WTC11 (cell line): ENCODE results near the gene PHYHD1. TPM values are rescaled to one million over a fixed set of nuclear protein-coding genes. Genes with fewer than 3 reads are reported as not detected.
"Not testable (repeated sequence)": the region's sequence is repeated elsewhere in the genome, so short reads cannot be mapped to it uniquely, and the experiment has no call there.

Experiments
- ATAC-seq: fragments of 200-7000 bp; cut with Tn5 transposase; 2 replicates; pipeline ENCODE4 v1.10.0; 2021; ENCODE audit warnings: mild to moderate bottlenecking, moderate library complexity
- CTCF ChIA-PET: fragments of 300-600 bp; sonication (Branson Sonifier 250); formaldehyde crosslinking; loops from one replicate; lab custom pipeline; 2021; ENCODE audit warnings: antibody characterized with exemption; lab: Charles Lee
- POLR2A ChIA-PET: fragments of 350-600 bp; sonication (Branson Sonifier 250); formaldehyde crosslinking; loops from one replicate; lab custom pipeline; 2021; ENCODE audit warnings: antibody characterized with exemption; lab: Charles Lee
- DNase-seq: peaks from one replicate; pipeline ENCODE4 v3.0.0; 2021; ENCODE audit warnings: low spot score
- H3K27ac Mint-ChIP-seq: 2 replicates; pipeline ENCODE4 v1.8.0; 2021; ENCODE audit warnings: mixed read lengths
- H3K27me3 Mint-ChIP-seq: 2 replicates; pipeline ENCODE4 v1.8.0; 2021; ENCODE audit warnings: low read depth, mild to moderate bottlenecking, moderate library complexity, mixed read lengths
- H3K36me3 Mint-ChIP-seq: 2 replicates; pipeline ENCODE4 v1.8.0; 2021; ENCODE audit warnings: mixed read lengths
- H3K4me1 Mint-ChIP-seq: 2 replicates; pipeline ENCODE4 v1.8.0; 2022; ENCODE audit warnings: mixed read lengths
- H3K4me3 Mint-ChIP-seq: 2 replicates; pipeline ENCODE4 v1.8.0; 2021; ENCODE audit warnings: mild to moderate bottlenecking, moderate library complexity, mixed read lengths
- H3K9me3 Mint-ChIP-seq: 2 replicates; pipeline ENCODE4 v1.8.0; 2021; ENCODE audit warnings: mixed read lengths
- EMX1 ChIP-seq: fragments of 250-450 bp; sonication (Bioruptor Pico); IDR thresholded peaks from 2 replicates; pipeline ENCODE4 v1.8.0; 2021; ENCODE audit warnings: mild to moderate bottlenecking
- GRHL2 ChIP-seq: fragments of 250-450 bp; sonication (Bioruptor Pico); IDR thresholded peaks from 2 replicates; pipeline ENCODE4 v1.8.0; 2022; ENCODE audit warnings: mild to moderate bottlenecking, moderate library complexity; ENCODE audit not compliant: insufficient replicate concordance, severe bottlenecking
- NFE2L1 ChIP-seq: sonication (generic); formaldehyde crosslinking; IDR thresholded peaks from 2 replicates; pipeline ENCODE4 v1.8.1; 2023; ENCODE audit warnings: missing genetic modification reagents
- SMAD3 ChIP-seq: sonication (generic); formaldehyde crosslinking; IDR thresholded peaks from 2 replicates; pipeline ENCODE4 v1.8.0; 2022; ENCODE audit warnings: missing genetic modification reagents, mild to moderate bottlenecking, borderline replicate concordance
- SP1 ChIP-seq: sonication (generic); formaldehyde crosslinking; conservative IDR thresholded peaks from 2 replicates; pipeline ENCODE4 v1.8.1; 2022; ENCODE audit warnings: missing genetic modification reagents
- TP53 ChIP-seq: sonication (generic); formaldehyde crosslinking; IDR thresholded peaks from 2 replicates; pipeline ENCODE4 v1.8.1; 2023; ENCODE audit warnings: mild to moderate bottlenecking, missing genetic modification reagents
- ZNF138 ChIP-seq: sonication (generic); formaldehyde crosslinking; conservative IDR thresholded peaks from 2 replicates; pipeline ENCODE4 v1.8.1; 2022; ENCODE audit warnings: mild to moderate bottlenecking, moderate library complexity, missing genetic modification reagents
- total RNA-seq: library from RNA; stranded (reverse); gene quantifications from 3 replicates; pipeline ENCODE4 v1.2.3, GENCODE V29; 2021
- TF ChIP-seq, protein P1 (sequence below): sonication (generic); formaldehyde crosslinking; IDR thresholded peaks from 2 replicates; pipeline ENCODE4 v1.8.1; 2022; ENCODE audit warnings: low read depth, missing genetic modification reagents, borderline replicate concordance
- TF ChIP-seq, protein P2 (sequence below): sonication (generic); formaldehyde crosslinking; IDR thresholded peaks from 2 replicates; pipeline ENCODE4 v1.8.0; 2022; ENCODE audit warnings: mild to moderate bottlenecking, missing genetic modification reagents
- TF ChIP-seq, protein P3 (sequence below): sonication (generic); formaldehyde crosslinking; IDR thresholded peaks from 2 replicates; pipeline ENCODE4 v1.8.1; 2023; ENCODE audit warnings: mild to moderate bottlenecking, missing genetic modification reagents
- TF ChIP-seq, protein P4 (sequence below): fragments of 200-600 bp; IDR thresholded peaks from 2 replicates; pipeline ENCODE4 v1.8.0; 2022; ENCODE audit warnings: antibody characterized with exemption
- TF ChIP-seq, protein P5 (sequence below): sonication (generic); formaldehyde crosslinking; IDR thresholded peaks from 2 replicates; pipeline ENCODE4 v1.8.1; 2023; ENCODE audit warnings: mild to moderate bottlenecking, missing genetic modification reagents, moderate library complexity
- TF ChIP-seq, protein P6 (sequence below): sonication (generic); formaldehyde crosslinking; IDR thresholded peaks from 2 replicates; pipeline ENCODE4 v1.8.1; 2022; ENCODE audit warnings: missing genetic modification reagents, borderline replicate concordance
- TF ChIP-seq, protein P7 (sequence below): fragments of 250-450 bp; sonication (Bioruptor Pico); IDR thresholded peaks from 2 replicates; pipeline ENCODE4 v1.9.0; 2021; ENCODE audit warnings: mild to moderate bottlenecking

PHYHD1 gene
- total RNA-seq, 1 experiment from 2014 or later = 14.6 TPM

DNA sequence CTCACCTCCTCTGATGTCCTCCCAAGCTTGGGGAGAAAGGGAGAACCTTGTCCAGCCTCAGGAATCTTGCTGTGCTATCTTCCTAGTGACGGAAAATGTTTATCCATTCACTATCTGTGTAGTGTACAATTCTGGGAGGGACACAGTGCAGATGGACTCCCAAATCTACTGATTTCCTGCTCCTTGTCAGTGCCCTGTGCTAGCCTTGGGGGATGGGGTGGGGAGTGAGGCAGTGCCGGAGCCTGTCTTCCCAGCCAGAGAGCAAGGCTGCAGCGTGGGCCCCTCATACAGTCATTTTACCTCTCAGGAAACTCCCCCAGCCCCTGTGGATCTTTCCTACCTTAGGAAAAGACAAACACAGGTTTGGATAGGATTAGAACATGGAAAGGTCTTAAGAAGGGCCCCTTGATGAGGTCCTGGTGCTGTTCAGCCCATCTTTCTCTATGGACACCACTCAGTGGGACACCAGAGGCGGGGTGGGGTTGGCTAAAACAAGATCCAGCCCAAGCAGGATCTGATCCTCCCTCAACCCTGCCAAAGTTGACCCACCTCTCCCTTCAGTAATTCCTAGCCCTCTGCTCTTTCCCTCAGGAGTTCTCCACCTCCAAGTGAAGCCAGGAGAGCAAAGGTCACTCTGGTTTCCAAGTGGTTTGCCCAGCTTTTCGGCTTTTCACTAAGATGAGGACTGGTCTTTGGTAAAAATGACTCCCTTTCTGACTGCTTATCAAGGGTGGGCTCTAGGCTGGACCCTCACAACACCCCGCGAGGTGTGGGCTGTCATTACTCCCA lies 23.2 kb downstream of the PHYHD1 start:
- Mint-ChIP-seq H3K27ac (peak overlapping the region; percentile 25; the same call in 1 of the 2 replicates), H3K4me3 (no peak overlapping the region), H3K9me3 (no peaks in the 10 kb centered on the region)
- DNase-seq = no peak
- POLR2A ChIA-PET = no interaction called here
- CTCF ChIA-PET = interaction anchor here (1.6 kb wide), 1 partner anchor 15 kb away, joined by 4 read pairs; no protein-coding TSS in a partner anchor
- TF ChIP-seq, protein P1, sequence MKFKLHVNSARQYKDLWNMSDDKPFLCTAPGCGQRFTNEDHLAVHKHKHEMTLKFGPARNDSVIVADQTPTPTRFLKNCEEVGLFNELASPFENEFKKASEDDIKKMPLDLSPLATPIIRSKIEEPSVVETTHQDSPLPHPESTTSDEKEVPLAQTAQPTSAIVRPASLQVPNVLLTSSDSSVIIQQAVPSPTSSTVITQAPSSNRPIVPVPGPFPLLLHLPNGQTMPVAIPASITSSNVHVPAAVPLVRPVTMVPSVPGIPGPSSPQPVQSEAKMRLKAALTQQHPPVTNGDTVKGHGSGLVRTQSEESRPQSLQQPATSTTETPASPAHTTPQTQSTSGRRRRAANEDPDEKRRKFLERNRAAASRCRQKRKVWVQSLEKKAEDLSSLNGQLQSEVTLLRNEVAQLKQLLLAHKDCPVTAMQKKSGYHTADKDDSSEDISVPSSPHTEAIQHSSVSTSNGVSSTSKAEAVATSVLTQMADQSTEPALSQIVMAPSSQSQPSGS = no peak
- no peak for TF ChIP-seq NFE2L1 (CRISPR knock-in tag)
- TF ChIP-seq, protein P2, sequence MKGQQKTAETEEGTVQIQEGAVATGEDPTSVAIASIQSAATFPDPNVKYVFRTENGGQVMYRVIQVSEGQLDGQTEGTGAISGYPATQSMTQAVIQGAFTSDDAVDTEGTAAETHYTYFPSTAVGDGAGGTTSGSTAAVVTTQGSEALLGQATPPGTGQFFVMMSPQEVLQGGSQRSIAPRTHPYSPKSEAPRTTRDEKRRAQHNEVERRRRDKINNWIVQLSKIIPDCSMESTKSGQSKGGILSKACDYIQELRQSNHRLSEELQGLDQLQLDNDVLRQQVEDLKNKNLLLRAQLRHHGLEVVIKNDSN = no peak
- TF ChIP-seq SP1 (CRISPR knock-in tag) = no peak
- no peak for TF ChIP-seq GRHL2 (CRISPR knock-in tag)
- TF ChIP-seq EMX1 = no peak
- TF ChIP-seq, all 79 proteins: peak for 0
- peaks cover 11% of the 10 kb centered on the region for H3K4me1 Mint-ChIP-seq
- ATAC-seq = no peak
- H3K36me3 Mint-ChIP-seq = peaks cover 9% of the 10 kb centered on the region
- H3K27me3 Mint-ChIP-seq = no peaks in the 10 kb centered on the region

DNA sequence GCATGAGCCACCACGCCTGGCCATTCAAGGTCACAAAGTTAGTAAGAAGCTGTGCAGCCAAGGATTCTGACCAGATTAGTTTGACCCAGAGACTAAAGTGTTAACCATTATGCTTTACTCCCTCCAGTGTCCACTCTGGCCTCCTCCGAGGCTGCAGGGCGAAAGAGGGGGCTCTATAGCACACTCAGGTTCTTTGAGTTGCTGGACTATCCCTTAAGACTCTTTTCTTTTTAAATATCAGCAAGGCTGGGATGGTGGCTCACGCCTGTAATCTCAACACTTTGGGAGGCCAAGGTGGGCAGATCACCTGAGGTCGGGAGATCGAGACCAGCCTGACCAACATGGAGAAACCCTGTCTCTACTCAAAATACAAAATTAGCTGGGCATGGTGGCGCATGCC lies 24.2 kb downstream of the PHYHD1 start:
- H3K4me3 Mint-ChIP-seq, POLR2A ChIA-PET: not testable (repeated sequence)

DNA sequence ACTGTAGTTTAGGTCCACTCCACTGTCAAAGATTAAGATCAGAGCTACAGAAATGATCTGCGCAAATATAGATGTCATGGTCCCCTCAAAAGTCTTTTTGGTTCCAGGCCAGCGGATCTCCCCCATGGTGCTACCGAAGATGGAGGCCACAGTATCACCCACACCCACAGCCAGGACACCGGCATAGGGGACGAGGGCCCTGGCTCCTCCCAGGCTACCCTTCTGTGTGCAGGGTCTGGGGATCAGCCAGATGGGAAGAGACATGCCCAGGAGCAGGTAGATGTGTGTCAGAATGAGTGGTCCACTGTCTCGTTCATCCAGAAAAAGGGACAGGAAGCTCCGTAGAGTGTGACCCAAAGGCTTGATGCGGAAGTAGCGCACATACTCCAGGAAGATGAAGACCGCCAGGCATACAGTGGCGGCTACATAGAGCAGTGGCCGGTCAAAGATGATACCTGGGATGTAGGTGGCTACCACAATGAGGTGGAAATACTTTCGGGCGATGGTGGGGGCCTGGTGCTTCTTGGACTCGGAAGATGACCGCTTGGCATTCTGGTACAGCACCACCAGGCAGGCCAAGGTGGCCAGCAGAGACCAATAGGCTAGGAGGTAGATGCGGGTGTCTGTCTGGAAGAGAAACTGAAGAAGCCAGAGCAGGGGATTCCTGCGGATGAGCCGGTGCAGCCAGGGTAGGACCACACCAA lies 25.2 kb downstream of the PHYHD1 start:
- ATAC-seq (no peak), DNase-seq (no peak)
- Mint-ChIP-seq H3K27ac (peak overlapping the region; percentile 60; the same call in 1 of the 2 replicates), H3K9me3 (no peaks in the 10 kb centered on the region), H3K4me1 (peaks cover 11% of the 10 kb centered on the region), H3K27me3 (no peaks in the 10 kb centered on the region), H3K4me3 (peak overlapping the region; percentile 97), H3K36me3 (peaks cover 9% of the 10 kb centered on the region)
- ChIA-PET POLR2A (no interaction called here), CTCF (interaction anchor here (1.1 kb wide), 1 partner anchor 127 kb away, joined by 3 read pairs; the partner anchor contains the start of gene ENDOG)
- no peak for TF ChIP-seq EMX1
- TF ChIP-seq, protein P3, sequence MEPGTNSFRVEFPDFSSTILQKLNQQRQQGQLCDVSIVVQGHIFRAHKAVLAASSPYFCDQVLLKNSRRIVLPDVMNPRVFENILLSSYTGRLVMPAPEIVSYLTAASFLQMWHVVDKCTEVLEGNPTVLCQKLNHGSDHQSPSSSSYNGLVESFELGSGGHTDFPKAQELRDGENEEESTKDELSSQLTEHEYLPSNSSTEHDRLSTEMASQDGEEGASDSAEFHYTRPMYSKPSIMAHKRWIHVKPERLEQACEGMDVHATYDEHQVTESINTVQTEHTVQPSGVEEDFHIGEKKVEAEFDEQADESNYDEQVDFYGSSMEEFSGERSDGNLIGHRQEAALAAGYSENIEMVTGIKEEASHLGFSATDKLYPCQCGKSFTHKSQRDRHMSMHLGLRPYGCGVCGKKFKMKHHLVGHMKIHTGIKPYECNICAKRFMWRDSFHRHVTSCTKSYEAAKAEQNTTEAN (CRISPR knock-in tag) = no peak
- TF ChIP-seq TP53 (CRISPR knock-in tag) = no peak
- no peak for TF ChIP-seq NFE2L1 (CRISPR knock-in tag)
- TF ChIP-seq, protein P4, sequence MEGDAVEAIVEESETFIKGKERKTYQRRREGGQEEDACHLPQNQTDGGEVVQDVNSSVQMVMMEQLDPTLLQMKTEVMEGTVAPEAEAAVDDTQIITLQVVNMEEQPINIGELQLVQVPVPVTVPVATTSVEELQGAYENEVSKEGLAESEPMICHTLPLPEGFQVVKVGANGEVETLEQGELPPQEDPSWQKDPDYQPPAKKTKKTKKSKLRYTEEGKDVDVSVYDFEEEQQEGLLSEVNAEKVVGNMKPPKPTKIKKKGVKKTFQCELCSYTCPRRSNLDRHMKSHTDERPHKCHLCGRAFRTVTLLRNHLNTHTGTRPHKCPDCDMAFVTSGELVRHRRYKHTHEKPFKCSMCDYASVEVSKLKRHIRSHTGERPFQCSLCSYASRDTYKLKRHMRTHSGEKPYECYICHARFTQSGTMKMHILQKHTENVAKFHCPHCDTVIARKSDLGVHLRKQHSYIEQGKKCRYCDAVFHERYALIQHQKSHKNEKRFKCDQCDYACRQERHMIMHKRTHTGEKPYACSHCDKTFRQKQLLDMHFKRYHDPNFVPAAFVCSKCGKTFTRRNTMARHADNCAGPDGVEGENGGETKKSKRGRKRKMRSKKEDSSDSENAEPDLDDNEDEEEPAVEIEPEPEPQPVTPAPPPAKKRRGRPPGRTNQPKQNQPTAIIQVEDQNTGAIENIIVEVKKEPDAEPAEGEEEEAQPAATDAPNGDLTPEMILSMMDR = no peak
- TF ChIP-seq, protein P2 = no peak
- TF ChIP-seq, protein P5, sequence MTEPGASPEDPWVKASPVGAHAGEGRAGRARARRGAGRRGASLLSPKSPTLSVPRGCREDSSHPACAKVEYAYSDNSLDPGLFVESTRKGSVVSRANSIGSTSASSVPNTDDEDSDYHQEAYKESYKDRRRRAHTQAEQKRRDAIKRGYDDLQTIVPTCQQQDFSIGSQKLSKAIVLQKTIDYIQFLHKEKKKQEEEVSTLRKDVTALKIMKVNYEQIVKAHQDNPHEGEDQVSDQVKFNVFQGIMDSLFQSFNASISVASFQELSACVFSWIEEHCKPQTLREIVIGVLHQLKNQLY (CRISPR knock-in tag) = no peak
- TF ChIP-seq, protein P6, sequence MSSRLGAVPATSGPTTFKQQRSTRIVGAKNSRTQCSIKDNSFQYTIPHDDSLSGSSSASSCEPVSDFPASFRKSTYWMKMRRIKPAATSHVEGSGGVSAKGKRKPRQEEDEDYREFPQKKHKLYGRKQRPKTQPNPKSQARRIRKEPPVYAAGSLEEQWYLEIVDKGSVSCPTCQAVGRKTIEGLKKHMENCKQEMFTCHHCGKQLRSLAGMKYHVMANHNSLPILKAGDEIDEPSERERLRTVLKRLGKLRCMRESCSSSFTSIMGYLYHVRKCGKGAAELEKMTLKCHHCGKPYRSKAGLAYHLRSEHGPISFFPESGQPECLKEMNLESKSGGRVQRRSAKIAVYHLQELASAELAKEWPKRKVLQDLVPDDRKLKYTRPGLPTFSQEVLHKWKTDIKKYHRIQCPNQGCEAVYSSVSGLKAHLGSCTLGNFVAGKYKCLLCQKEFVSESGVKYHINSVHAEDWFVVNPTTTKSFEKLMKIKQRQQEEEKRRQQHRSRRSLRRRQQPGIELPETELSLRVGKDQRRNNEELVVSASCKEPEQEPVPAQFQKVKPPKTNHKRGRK = no peak
- TF ChIP-seq SMAD3 (CRISPR knock-in tag) = no peak
- no peak for TF ChIP-seq ZNF138 (CRISPR knock-in tag)
- TF ChIP-seq, protein P7, sequence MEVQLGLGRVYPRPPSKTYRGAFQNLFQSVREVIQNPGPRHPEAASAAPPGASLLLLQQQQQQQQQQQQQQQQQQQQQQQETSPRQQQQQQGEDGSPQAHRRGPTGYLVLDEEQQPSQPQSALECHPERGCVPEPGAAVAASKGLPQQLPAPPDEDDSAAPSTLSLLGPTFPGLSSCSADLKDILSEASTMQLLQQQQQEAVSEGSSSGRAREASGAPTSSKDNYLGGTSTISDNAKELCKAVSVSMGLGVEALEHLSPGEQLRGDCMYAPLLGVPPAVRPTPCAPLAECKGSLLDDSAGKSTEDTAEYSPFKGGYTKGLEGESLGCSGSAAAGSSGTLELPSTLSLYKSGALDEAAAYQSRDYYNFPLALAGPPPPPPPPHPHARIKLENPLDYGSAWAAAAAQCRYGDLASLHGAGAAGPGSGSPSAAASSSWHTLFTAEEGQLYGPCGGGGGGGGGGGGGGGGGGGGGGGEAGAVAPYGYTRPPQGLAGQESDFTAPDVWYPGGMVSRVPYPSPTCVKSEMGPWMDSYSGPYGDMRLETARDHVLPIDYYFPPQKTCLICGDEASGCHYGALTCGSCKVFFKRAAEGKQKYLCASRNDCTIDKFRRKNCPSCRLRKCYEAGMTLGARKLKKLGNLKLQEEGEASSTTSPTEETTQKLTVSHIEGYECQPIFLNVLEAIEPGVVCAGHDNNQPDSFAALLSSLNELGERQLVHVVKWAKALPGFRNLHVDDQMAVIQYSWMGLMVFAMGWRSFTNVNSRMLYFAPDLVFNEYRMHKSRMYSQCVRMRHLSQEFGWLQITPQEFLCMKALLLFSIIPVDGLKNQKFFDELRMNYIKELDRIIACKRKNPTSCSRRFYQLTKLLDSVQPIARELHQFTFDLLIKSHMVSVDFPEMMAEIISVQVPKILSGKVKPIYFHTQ (CRISPR knock-in tag) = no peak

More for the DNA sequence above, 24.2 kb downstream of the PHYHD1 start:
- ATAC-seq, H3K27ac Mint-ChIP-seq, H3K27me3 Mint-ChIP-seq, H3K9me3 Mint-ChIP-seq, DNase-seq, H3K36me3 Mint-ChIP-seq: not testable (repeated sequence)
- CTCF ChIA-PET = interaction anchor here (1.1 kb wide), 1 partner anchor 126 kb away, joined by 3 read pairs; the partner anchor contains the start of gene ENDOG
- H3K4me1 Mint-ChIP-seq = peaks cover 11% of the 10 kb centered on the region
